ENCODE data around the gene CHD6.

DNA sequence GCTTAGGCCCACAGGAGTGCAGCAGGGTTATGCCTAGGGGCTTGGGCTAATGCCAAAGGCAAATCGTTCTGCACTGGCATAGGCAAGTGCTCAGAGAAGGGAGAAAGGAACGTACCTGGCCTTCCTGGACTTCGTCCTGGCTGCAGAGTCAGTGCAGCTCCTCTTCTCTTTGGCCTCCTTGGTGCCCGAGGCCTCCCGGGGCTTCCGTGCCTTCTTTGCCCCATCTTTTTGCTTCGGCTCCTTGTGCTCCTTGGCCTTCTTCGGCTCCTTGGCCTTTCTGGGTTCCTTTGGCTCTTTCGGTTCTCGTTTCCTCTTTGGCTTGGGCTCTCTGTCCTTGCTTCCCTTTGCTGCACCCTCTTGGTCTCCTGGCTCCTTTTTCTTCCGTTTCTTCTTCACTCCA lies 85.2 kb downstream of the CHD6 start:
- TF ChIP-seq, protein P1, sequence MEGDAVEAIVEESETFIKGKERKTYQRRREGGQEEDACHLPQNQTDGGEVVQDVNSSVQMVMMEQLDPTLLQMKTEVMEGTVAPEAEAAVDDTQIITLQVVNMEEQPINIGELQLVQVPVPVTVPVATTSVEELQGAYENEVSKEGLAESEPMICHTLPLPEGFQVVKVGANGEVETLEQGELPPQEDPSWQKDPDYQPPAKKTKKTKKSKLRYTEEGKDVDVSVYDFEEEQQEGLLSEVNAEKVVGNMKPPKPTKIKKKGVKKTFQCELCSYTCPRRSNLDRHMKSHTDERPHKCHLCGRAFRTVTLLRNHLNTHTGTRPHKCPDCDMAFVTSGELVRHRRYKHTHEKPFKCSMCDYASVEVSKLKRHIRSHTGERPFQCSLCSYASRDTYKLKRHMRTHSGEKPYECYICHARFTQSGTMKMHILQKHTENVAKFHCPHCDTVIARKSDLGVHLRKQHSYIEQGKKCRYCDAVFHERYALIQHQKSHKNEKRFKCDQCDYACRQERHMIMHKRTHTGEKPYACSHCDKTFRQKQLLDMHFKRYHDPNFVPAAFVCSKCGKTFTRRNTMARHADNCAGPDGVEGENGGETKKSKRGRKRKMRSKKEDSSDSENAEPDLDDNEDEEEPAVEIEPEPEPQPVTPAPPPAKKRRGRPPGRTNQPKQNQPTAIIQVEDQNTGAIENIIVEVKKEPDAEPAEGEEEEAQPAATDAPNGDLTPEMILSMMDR (IDR thresholded peaks at IDR 0.05), result no peak
- no peak for TF ChIP-seq POLR2A (IDR thresholded peaks at IDR 0.05)

Measured in heart left ventricle (tissue), 13 donors.